HEK293 (cell line): ENCODE data around the gene ZNF606.
A peak's percentile ranks its signal among the peaks of the same experiment; 100 is the strongest.

Source experiments
- CTCF ChIA-PET: fragments of 350-600 bp; formaldehyde crosslinking; extraction: SDS; loops from one replicate; lab custom pipeline; 2021; ENCODE audit warnings: antibody characterized with exemption; lab: Yijun Ruan, JAX
- POLR2A ChIA-PET: fragments of 300-600 bp; formaldehyde crosslinking; extraction: SDS; loops from one replicate; lab custom pipeline; 2020; ENCODE audit warnings: antibody characterized with exemption, inconsistent platforms; lab: Yijun Ruan, JAX
- H3K27ac ChIP-seq: fragments of 200-500 bp; sonication (Bioruptor generic); 2 replicates; pipeline ENCODE4 v1.5.1; 2014; ENCODE audit warnings: low read depth, low read length, control low read depth, inconsistent platforms; ENCODE audit errors: extremely low read depth
- H3K36me3 ChIP-seq, 2 experiments: fragments of 200-500 bp in 1 of 2; sonication (Bioruptor generic) in 1 of 2; 1 replicate in 1 of 2; 2 replicates in 1 of 2; pipeline ENCODE4 v1.5.1; 2014 to 2017; ENCODE audit warnings: inconsistent platforms in 2 of 2, low read length in 2 of 2; ENCODE audit not compliant: control insufficient read depth in 2 of 2, insufficient read depth in 1 of 2
- H3K4me1 ChIP-seq: fragments of 200-500 bp; sonication (Bioruptor generic); 2 replicates; pipeline ENCODE4 v1.5.1; 2014; ENCODE audit warnings: mild to moderate bottlenecking, low read length, inconsistent platforms; ENCODE audit not compliant: control insufficient read depth, insufficient read depth
- H3K4me3 ChIP-seq: 2 replicates; pipeline ENCODE4 v1.5.1; 2011; ENCODE audit warnings: low read depth, mild to moderate bottlenecking, control low read depth, low read length, moderate library complexity
- H3K9me3 ChIP-seq: fragments of 200-500 bp; sonication (Bioruptor generic); 2 replicates; pipeline ENCODE4 v1.5.1; 2014; ENCODE audit warnings: low read depth, low read length, inconsistent platforms; ENCODE audit not compliant: control insufficient read depth, insufficient read depth
- KLF7 ChIP-seq: fragments of 450-650 bp; formaldehyde crosslinking; IDR thresholded peaks from 2 replicates; pipeline ENCODE4 v1.5.1; 2016; ENCODE audit warnings: missing biosample characterization, missing genetic modification characterization, borderline replicate concordance
- KLF9 ChIP-seq: fragments of 450-650 bp; formaldehyde crosslinking; IDR thresholded peaks from 2 replicates; pipeline ENCODE4 v1.5.1; 2016; ENCODE audit warnings: missing biosample characterization, missing genetic modification characterization, low read depth
- SCRT1 ChIP-seq: fragments of 450-650 bp; formaldehyde crosslinking; IDR thresholded peaks from 2 replicates; pipeline ENCODE4 v1.5.1; 2016; ENCODE audit warnings: missing biosample characterization, missing genetic modification characterization, borderline replicate concordance
- SETDB1 ChIP-seq: IDR thresholded peaks from one replicate; pipeline ENCODE4 v1.6.1; 2017; ENCODE audit warnings: mild to moderate bottlenecking, low read length, moderate library complexity, mixed read lengths; ENCODE audit not compliant: insufficient read length
- SP2 ChIP-seq: fragments of 450-650 bp; formaldehyde crosslinking; IDR thresholded peaks from 2 replicates; pipeline ENCODE4 v1.5.1; 2016; ENCODE audit warnings: missing biosample characterization, missing genetic modification characterization
- TRIM28 ChIP-seq: IDR thresholded peaks from 2 replicates; pipeline ENCODE4 v1.6.1; 2011; ENCODE audit warnings: low read length, control low read depth, borderline replicate concordance
- ZBTB1 ChIP-seq: fragments of 450-650 bp; formaldehyde crosslinking; IDR thresholded peaks from 2 replicates; pipeline ENCODE4 v1.5.1; 2016; ENCODE audit warnings: missing biosample characterization, missing genetic modification characterization
- ZBTB48 ChIP-seq: fragments of 450-650 bp; formaldehyde crosslinking; IDR thresholded peaks from 2 replicates; pipeline ENCODE4 v1.5.1; 2016; ENCODE audit warnings: missing biosample characterization, missing genetic modification characterization
- ZFP41 ChIP-seq: fragments of 450-650 bp; formaldehyde crosslinking; IDR thresholded peaks from 2 replicates; pipeline ENCODE4 v1.5.1; 2016; ENCODE audit warnings: missing biosample characterization, missing genetic modification characterization, borderline replicate concordance
- ZNF155 ChIP-seq: fragments of 450-650 bp; formaldehyde crosslinking; IDR thresholded peaks from 2 replicates; pipeline ENCODE4 v1.5.1; 2016; ENCODE audit warnings: missing biosample characterization, missing genetic modification characterization
- ZNF223 ChIP-seq: fragments of 450-650 bp; formaldehyde crosslinking; IDR thresholded peaks from 2 replicates; pipeline ENCODE4 v1.5.1; 2016; ENCODE audit warnings: missing biosample characterization, missing genetic modification characterization
- ZNF266 ChIP-seq: fragments of 450-650 bp; formaldehyde crosslinking; IDR thresholded peaks from 2 replicates; pipeline ENCODE4 v1.5.1; 2016; ENCODE audit warnings: missing biosample characterization, missing genetic modification characterization, low read depth
- ZNF311 ChIP-seq: fragments of 450-650 bp; formaldehyde crosslinking; IDR thresholded peaks from 2 replicates; pipeline ENCODE4 v1.5.1; 2017; ENCODE audit warnings: missing biosample characterization, missing genetic modification characterization, borderline replicate concordance
- ZNF350 ChIP-seq: fragments of 450-650 bp; formaldehyde crosslinking; IDR thresholded peaks from 2 replicates; pipeline ENCODE4 v1.5.0; 2017; ENCODE audit warnings: missing biosample characterization, mild to moderate bottlenecking, missing genetic modification characterization
- ZNF354C ChIP-seq: fragments of 450-650 bp; formaldehyde crosslinking; IDR thresholded peaks from 2 replicates; pipeline ENCODE4 v1.5.1; 2016; ENCODE audit warnings: missing biosample characterization, missing genetic modification characterization, low read depth, borderline replicate concordance
- ZNF426 ChIP-seq: fragments of 450-650 bp; formaldehyde crosslinking; IDR thresholded peaks from 2 replicates; pipeline ENCODE4 v1.5.1; 2017; ENCODE audit warnings: missing biosample characterization, missing genetic modification characterization, mild to moderate bottlenecking, inconsistent platforms, moderate library complexity
- ZNF747 ChIP-seq: fragments of 450-650 bp; formaldehyde crosslinking; IDR thresholded peaks from 2 replicates; pipeline ENCODE4 v1.5.1; 2016; ENCODE audit warnings: missing biosample characterization, missing genetic modification characterization
- ZNF792 ChIP-seq: fragments of 450-650 bp; formaldehyde crosslinking; IDR thresholded peaks from 2 replicates; pipeline ENCODE4 v1.5.1; 2016; ENCODE audit warnings: missing biosample characterization, missing genetic modification characterization
- TF ChIP-seq, protein P1 (sequence below): fragments of 450-650 bp; formaldehyde crosslinking; IDR thresholded peaks from 2 replicates; pipeline ENCODE4 v1.5.1; 2016; ENCODE audit warnings: missing biosample characterization, missing genetic modification characterization, borderline replicate concordance
- TF ChIP-seq, protein P2 (sequence below): fragments of 450-650 bp; formaldehyde crosslinking; IDR thresholded peaks from 2 replicates; pipeline ENCODE4 v1.5.1; 2016; ENCODE audit warnings: missing biosample characterization, missing genetic modification characterization, low read depth
- TF ChIP-seq, protein P3 (sequence below): fragments of 450-650 bp; formaldehyde crosslinking; IDR thresholded peaks from 2 replicates; pipeline ENCODE4 v1.5.0; 2017; ENCODE audit warnings: missing biosample characterization, missing genetic modification characterization, borderline replicate concordance

The ZNF606 gene

GRCh38 chr19:57978586-57979289 lies 23.9 kb downstream of the ZNF606 start (continued):
- TF ChIP-seq, protein P1, sequence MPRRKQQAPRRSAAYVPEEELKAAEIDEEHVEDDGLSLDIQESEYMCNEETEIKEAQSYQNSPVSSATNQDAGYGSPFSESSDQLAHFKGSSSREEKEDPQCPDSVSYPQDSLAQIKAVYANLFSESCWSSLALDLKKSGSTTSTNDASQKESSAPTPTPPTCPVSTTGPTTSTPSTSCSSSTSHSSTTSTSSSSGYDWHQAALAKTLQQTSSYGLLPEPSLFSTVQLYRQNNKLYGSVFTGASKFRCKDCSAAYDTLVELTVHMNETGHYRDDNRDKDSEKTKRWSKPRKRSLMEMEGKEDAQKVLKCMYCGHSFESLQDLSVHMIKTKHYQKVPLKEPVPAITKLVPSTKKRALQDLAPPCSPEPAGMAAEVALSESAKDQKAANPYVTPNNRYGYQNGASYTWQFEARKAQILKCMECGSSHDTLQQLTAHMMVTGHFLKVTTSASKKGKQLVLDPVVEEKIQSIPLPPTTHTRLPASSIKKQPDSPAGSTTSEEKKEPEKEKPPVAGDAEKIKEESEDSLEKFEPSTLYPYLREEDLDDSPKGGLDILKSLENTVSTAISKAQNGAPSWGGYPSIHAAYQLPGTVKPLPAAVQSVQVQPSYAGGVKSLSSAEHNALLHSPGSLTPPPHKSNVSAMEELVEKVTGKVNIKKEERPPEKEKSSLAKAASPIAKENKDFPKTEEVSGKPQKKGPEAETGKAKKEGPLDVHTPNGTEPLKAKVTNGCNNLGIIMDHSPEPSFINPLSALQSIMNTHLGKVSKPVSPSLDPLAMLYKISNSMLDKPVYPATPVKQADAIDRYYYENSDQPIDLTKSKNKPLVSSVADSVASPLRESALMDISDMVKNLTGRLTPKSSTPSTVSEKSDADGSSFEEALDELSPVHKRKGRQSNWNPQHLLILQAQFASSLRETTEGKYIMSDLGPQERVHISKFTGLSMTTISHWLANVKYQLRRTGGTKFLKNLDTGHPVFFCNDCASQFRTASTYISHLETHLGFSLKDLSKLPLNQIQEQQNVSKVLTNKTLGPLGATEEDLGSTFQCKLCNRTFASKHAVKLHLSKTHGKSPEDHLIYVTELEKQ (tag by site-specific recombination): no peak
- no peak for TF ChIP-seq KLF9 (tag by site-specific recombination)
- TF ChIP-seq ZNF747 (tag by site-specific recombination): no peak
- no peak for TF ChIP-seq ZNF792 (tag by site-specific recombination)
- no peak for TF ChIP-seq KLF7
- no peak for TF ChIP-seq ZFP41 (tag by site-specific recombination)
- no peak for TF ChIP-seq SCRT1 (tag by site-specific recombination)
- no peak for TF ChIP-seq ZBTB48 (tag by site-specific recombination)
- TF ChIP-seq ZNF223: no peak
- no peak for TF ChIP-seq ZNF266 (tag by site-specific recombination)
- TF ChIP-seq ZNF311 (tag by site-specific recombination): no peak
- no peak for TF ChIP-seq ZBTB1 (tag by site-specific recombination)
- TF ChIP-seq SETDB1: peak; percentile 100
- no peak for TF ChIP-seq ZNF354C (tag by site-specific recombination)
- TF ChIP-seq SP2 (tag by site-specific recombination): no peak
- TF ChIP-seq TRIM28: peak; percentile 100
- TF ChIP-seq, all 188 proteins: peak for 4

GRCh38 chr19:57974434-57974833 lies 28.2 kb downstream of the ZNF606 start, which contains the start of gene C19orf18:
Gene C19orf18 (minus strand): TSS chr19:57974534. CDS start chr19:57974432, 102 bp downstream.
- Histone ChIP-seq H3K4me3 (no peak within 1 kb of the TSS), H3K9me3 (peaks cover 11% of the 10 kb centered on the region), H3K4me1 (no peaks in the 10 kb centered on the region), H3K36me3 (peaks cover 2 to 6% of the 10 kb centered on the region in 2 experiments; a peak in 2 of 3 replicates), H3K27ac (no peak within 1 kb of the TSS)
- POLR2A ChIA-PET: interaction anchor here (0.6 kb wide), 1 partner anchor 258 kb away, joined by 5 read pairs; no protein-coding TSS in a partner anchor
- CTCF ChIA-PET: no interaction called here
- TF ChIP-seq ZNF350 (tag by site-specific recombination): no peak
- no peak for TF ChIP-seq ZNF155 (tag by site-specific recombination)

DNA sequence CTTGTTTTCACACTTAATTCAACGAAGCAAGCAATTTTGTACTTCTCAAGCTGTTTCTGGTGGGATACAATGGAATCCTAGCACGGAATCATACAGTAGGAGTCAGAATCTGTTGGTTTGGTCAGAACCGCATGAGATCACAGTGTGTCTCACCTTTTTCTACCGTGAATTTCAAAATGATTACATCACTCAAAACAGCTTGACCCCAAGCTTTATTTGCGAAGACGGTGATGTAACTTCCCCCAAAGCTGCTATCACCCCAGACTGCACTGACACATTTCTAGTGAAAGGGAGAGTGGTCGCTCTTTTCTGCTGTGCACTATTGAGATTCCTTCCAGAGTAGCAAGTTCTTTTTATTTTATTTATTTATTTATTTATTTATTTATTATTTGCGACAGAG lies 37.9 kb downstream of the ZNF606 start:
- no peaks in the 10 kb centered on the region for H3K36me3 ChIP-seq
- no peaks in the 10 kb centered on the region; the same call in none of the 2 replicates for H3K9me3 ChIP-seq
- TF ChIP-seq, protein P2, sequence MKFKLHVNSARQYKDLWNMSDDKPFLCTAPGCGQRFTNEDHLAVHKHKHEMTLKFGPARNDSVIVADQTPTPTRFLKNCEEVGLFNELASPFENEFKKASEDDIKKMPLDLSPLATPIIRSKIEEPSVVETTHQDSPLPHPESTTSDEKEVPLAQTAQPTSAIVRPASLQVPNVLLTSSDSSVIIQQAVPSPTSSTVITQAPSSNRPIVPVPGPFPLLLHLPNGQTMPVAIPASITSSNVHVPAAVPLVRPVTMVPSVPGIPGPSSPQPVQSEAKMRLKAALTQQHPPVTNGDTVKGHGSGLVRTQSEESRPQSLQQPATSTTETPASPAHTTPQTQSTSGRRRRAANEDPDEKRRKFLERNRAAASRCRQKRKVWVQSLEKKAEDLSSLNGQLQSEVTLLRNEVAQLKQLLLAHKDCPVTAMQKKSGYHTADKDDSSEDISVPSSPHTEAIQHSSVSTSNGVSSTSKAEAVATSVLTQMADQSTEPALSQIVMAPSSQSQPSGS (tag by site-specific recombination): 0 out of 2 replicates have a peak, but pooled peaks have one; percentile 4
- peak; percentile 9; the same call in 1 of the 2 replicates for TF ChIP-seq ZNF426 (tag by site-specific recombination)
- TF ChIP-seq, protein P3, sequence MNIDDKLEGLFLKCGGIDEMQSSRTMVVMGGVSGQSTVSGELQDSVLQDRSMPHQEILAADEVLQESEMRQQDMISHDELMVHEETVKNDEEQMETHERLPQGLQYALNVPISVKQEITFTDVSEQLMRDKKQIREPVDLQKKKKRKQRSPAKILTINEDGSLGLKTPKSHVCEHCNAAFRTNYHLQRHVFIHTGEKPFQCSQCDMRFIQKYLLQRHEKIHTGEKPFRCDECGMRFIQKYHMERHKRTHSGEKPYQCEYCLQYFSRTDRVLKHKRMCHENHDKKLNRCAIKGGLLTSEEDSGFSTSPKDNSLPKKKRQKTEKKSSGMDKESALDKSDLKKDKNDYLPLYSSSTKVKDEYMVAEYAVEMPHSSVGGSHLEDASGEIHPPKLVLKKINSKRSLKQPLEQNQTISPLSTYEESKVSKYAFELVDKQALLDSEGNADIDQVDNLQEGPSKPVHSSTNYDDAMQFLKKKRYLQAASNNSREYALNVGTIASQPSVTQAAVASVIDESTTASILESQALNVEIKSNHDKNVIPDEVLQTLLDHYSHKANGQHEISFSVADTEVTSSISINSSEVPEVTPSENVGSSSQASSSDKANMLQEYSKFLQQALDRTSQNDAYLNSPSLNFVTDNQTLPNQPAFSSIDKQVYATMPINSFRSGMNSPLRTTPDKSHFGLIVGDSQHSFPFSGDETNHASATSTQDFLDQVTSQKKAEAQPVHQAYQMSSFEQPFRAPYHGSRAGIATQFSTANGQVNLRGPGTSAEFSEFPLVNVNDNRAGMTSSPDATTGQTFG (tag by site-specific recombination): no peak
- H3K4me1 ChIP-seq: no peaks in the 10 kb centered on the region
- H3K4me3 ChIP-seq: no peak overlapping the region
- POLR2A ChIA-PET: no interaction called here
- H3K27ac ChIP-seq: no peak overlapping the region
- CTCF ChIA-PET: no interaction called here
